Heart left ventricle (tissue), 16 donors: ENCODE measurements around the gene PPP1R12C. TPM values are rescaled to one million over a fixed set of nuclear protein-coding genes. Genes with fewer than 3 reads are reported as not detected.

Source experiments
- ATAC-seq, 4 donors: fragments of 200-7000 bp; cut with Tn5 transposase; one replicate each; pipeline ENCODE4 v1.9.1; 2020 to 2022; ENCODE audit warnings: moderate library complexity in 4 of 4, mild to moderate bottlenecking in 3 of 4, moderate number of reproducible peaks in 1 of 4
- DNase-seq, 5 donors: peaks; one replicate each; pipeline ENCODE4 v3.0.0-alpha.2; 2020
- H3K27ac ChIP-seq, 12 donors: fragments of 200-600 bp; sonication (generic) in 4 of 12; one replicate each; pipeline versions ENCODE4 v1.5.0 to v1.8.0; 2016 to 2022; ENCODE audit warnings: mild to moderate bottlenecking in 2 of 12
- H3K27me3 ChIP-seq, 9 donors: fragments of 200-600 bp; sonication (generic) in 2 of 9; one replicate each; pipeline versions ENCODE4 v1.5.1 to v1.8.0; 2016 to 2022; ENCODE audit warnings: mild to moderate bottlenecking in 3 of 9
- H3K36me3 ChIP-seq, 9 donors: fragments of 200-600 bp; sonication (generic) in 2 of 9; one replicate each; pipeline versions ENCODE4 v1.5.0 to v1.8.0; 2018 to 2022; ENCODE audit warnings: mild to moderate bottlenecking in 2 of 9
- H3K4me1 ChIP-seq, 12 donors: fragments of 200-600 bp; sonication (generic) in 4 of 12; one replicate each; pipeline versions ENCODE4 v1.5.0 to v1.8.0; 2016 to 2022; ENCODE audit warnings: mild to moderate bottlenecking in 3 of 12
- H3K4me3 ChIP-seq, 12 donors: fragments of 200-600 bp; sonication (generic) in 4 of 12; one replicate each; pipeline versions ENCODE4 v1.5.0 to v1.8.0; 2017 to 2022; ENCODE audit warnings: mild to moderate bottlenecking in 9 of 12, moderate library complexity in 4 of 12
- H3K9me3 ChIP-seq, 12 donors: fragments of 200-600 bp; sonication (generic) in 4 of 12; one replicate each; pipeline versions ENCODE4 v1.5.0 to v1.8.0; 2016 to 2022; ENCODE audit warnings: mild to moderate bottlenecking in 1 of 12
- CTCF ChIP-seq, 12 donors: fragments of 200-600 bp; sonication (generic) in 4 of 12; IDR thresholded peaks; one replicate each; pipeline versions ENCODE4 v1.5.0 to v1.8.0; 2018 to 2022; ENCODE audit warnings: antibody characterized with exemption in 12 of 12, mild to moderate bottlenecking in 5 of 12
- POLR2A ChIP-seq, 2 donors: fragments of 450-650 bp; IDR thresholded peaks; one replicate each; pipeline ENCODE4 v1.6.1; 2017; ENCODE audit warnings: antibody characterized with exemption in 2 of 2, mild to moderate bottlenecking in 2 of 2, moderate library complexity in 2 of 2
- WGBS, 4 donors: extraction: QIAGEN DNeasy Blood & Tissue Kit in 2 of 4; methylation state at CpG; one replicate each; pipeline versions ENCODE4 v1.1.5 to v1.1.7; 2013 to 2018; 5-methylcytosine and 5-hydroxymethylcytosine counted together
- intact Hi-C, 10 donors: fragments of 100-400 bp; cut with DNase I; formaldehyde crosslinking; loops; one replicate each; pipeline versions ENCODE4 v1.11.1 to v1.14.2; 2022
- polyA plus RNA-seq, 2 donors: library from polyadenylated mRNA; stranded (reverse); fragments of 200-250 nt; gene quantifications; one replicate each; pipeline ENCODE4 v1.2.3, GENCODE V29; 2013
- total RNA-seq, 9 donors: library from RNA; depleted of rRNA in 2 of 9; stranded (reverse); fragments of >200 nt in 2 of 9; fragmentation: NEBNext Ultra II Directional in 3 of 9; extraction: Animal tissue kit (Norgen Biotek cat#: 25700) in 3 of 9; gene quantifications; one replicate each; pipeline versions ENCODE4 v1.1.0 to v1.2.4, GENCODE V29; 2016 to 2023
- donor health status: ischemic (EF 13 %, LVEDD 7.1; RV severe dilation, severe dysfunction).
- donor health status: healthy with polysubstance abuse.
- donor health status: DM: no; HTN: yes; CAD: no.
- donor health status: DM: no; HTN: no; CAD: no.
- donor health status: ischemic (EF 25% LVEDD 6.9; RV normal size, moderate dysfunction).
- donor health status: ischemic (EF 25% LVEDD 5.7; RV mildly dilated, moderate dysfunction).
- donor health status: healthy.
- donor health status: DM: yes; HTN: yes; CAD: no.
- donor health status: ischemic (EF 35%, LVEDD 5.7; RV mildly dilated, moderate dysfunction).
- donor health status: nonischemic (EF 11% LVEDD 7.7; RV severe dilation, severe dysfunction).
- donor health status: DM: yes; HTN: yes; CAD: no.
- donor health status: PGD.
- donor health status: ischemic (EF 29% LVEDD 5.4; RV normal size, mild dysfunction).
- donor health status: nonischemic (EF 23%, LVEDD 6.1; RV moderate dilation, normal function).

Gene PPP1R12C
- total and polyA plus RNA-seq, 11 donors: 116 to 324 (median 209) TPM

DNA sequence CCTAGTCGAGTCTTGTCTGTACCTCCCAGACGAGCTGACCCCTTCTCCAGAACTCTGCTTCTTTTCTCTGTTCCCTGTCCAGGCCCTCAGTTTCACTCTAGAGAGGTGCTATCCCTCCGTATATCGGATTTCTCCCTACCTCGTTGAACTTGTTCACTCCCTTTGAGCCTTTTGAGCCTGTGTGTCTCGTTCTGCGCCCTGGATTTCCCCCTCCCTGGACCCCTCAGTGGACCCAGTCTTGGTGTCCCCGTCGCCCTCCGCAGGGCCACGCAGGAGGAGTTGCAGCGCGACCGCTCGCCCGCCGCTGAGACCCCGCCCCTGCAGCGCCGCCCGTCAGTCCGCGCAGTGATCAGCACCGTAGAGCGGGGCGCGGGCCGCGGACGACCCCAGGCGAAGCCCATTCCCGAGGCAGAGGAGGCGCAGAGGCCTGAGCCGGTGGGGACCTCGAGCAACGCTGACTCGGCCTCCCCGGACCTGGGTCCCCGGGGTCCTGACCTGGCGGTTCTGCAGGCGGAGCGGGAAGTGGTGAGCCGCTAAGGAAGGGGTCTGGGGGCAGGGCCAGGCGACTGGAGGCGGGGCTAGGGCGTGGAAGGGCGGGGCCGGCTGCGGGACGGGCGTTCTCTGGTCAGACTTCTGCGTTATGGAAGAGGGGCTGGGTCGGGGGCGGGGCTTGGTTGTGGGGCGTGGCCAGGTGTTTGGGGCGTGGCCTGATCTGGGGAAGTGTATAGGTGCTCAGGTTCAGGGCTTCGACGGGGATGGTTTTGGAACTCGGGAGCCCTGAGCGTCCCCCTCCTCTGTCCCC lies 36.3 kb downstream of the PPP1R12C start:
- 1 to 2% (median 1%) methylated on average over 25 to 60 of the region's 60 CpGs for WGBS, 4 donors
- no peak for TF ChIP-seq POLR2A (IDR thresholded peaks at IDR 0.05)
- no peak for TF ChIP-seq CTCF (IDR thresholded peaks at IDR 0.05)
- DNase-seq (peak; percentile 71 to 93 (median 78)), ATAC-seq (peak; percentile 33 to 65 (median 60))
- intact Hi-C loops: no loop called here
- Histone ChIP-seq H3K36me3 (no peaks in the 10 kb centered on the region), H3K27ac (peak overlapping the region in 2 of 12 donors; percentile 6 to 52), H3K4me3 (peak overlapping the region; percentile 18 to 70 (median 53)), H3K9me3 (no peaks in the 10 kb centered on the region), H3K4me1 (peaks cover 0 to 35% (median 21%) of the 10 kb centered on the region in 12 donors), H3K27me3 (peaks cover 34 to 81% (median 53%) of the 10 kb centered on the region in 9 donors)

GRCh38 chr19:55080121-55080967 lies 37.1 kb downstream of the PPP1R12C start:
- Histone ChIP-seq H3K4me3 (peak overlapping the region in 11 of 12 donors; percentile 18 to 70 (median 54)), H3K9me3 (no peaks in the 10 kb centered on the region), H3K27ac (peak overlapping the region in 2 of 12 donors; percentile 6 to 52), H3K36me3 (no peaks in the 10 kb centered on the region), H3K4me1 (peaks cover 0 to 34% (median 21%) of the 10 kb centered on the region in 12 donors), H3K27me3 (peaks cover 34 to 77% (median 55%) of the 10 kb centered on the region in 9 donors)
- TF ChIP-seq CTCF (IDR thresholded peaks at IDR 0.05) (no peak), POLR2A (IDR thresholded peaks at IDR 0.05) (no peak)
- ATAC-seq (peak; percentile 42 to 83 (median 76)), DNase-seq (peak; percentile 60 to 85 (median 69))
- 3 to 7% (median 4%) methylated on average over 39 to 55 of the region's 55 CpGs for WGBS, 4 donors
- intact Hi-C loops: no loop called here

DNA sequence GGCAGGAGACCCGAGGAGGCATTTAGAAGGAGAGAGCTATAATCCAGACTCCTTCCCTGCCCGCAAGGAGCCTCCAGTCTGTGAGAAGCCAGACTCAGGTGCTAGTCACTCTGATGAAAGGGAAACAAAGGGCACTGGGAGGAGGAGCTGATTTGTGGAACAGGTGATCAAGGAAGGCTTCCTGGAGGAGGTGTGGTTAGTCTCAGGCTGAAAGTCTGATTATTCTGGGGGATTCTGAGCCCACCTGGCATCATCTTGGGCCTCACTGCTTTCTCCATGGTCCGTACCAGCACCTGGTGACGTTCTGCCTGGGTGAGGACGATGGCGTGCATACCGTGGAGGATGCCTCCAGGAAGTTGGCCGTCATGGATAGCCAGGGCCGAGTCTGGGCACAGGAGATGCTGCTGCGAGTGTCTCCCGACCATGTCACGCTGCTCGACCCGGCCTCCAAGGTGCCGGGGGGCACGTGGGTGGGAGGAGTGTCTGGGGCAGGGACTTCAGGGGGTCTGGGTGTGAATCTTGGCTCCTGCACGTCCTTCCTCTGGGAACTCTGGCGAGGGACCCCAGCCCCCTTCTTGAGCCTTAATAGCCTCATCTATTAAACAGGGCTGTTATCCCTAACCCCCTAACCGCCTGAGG lies 37.9 kb downstream of the PPP1R12C start:
- Histone ChIP-seq H3K9me3 (no peaks in the 10 kb centered on the region), H3K27me3 (peaks cover 34 to 74% (median 52%) of the 10 kb centered on the region in 9 donors), H3K27ac (no peak overlapping the region), H3K36me3 (no peaks in the 10 kb centered on the region), H3K4me1 (peaks cover 0 to 34% (median 21%) of the 10 kb centered on the region in 12 donors), H3K4me3 (peak overlapping the region in 1 of 12 donors; percentile 70)
- no peak for ATAC-seq
- intact Hi-C loops: no loop called here
- WGBS, 4 donors: 70 to 78% (median 73%) methylated on average over 14 to 19 of the region's 19 CpGs
- TF ChIP-seq POLR2A (IDR thresholded peaks at IDR 0.05) (no peak), CTCF (IDR thresholded peaks at IDR 0.05) (no peak)
- DNase-seq: no peak
